RWPE1 (cell line): Measurements from ENCODE around the gene EXOC3L2.

ENCODE experiments used
- CTCF ChIA-PET: fragments of 350-600 bp; sonication (Branson Sonifier 250); formaldehyde crosslinking; extraction: SDS; loops from one replicate; lab custom pipeline; 2021; lab: Yijun Ruan, JAX
- POLR2A ChIA-PET: fragments of 400-600 bp; formaldehyde crosslinking; extraction: SDS; loops from one replicate; lab custom pipeline; 2020; ENCODE audit warnings: antibody characterized with exemption; ENCODE audit not compliant: low non-redundant PET; lab: Yijun Ruan, JAX
- DNase-seq: peaks from one replicate; pipeline ENCODE4 v3.0.0; 2012; ENCODE audit warnings: low spot score
- H3K27ac ChIP-seq: fragments of 450-650 bp; 2 replicates; pipeline ENCODE4 v1.5.1; 2017
- TF ChIP-seq, protein P1 (sequence below): fragments of 450-650 bp; conservative IDR thresholded peaks from 2 replicates; pipeline ENCODE4 v1.5.1; 2017; ENCODE audit warnings: low read depth, mild to moderate bottlenecking

EXOC3L2 gene

DNA sequence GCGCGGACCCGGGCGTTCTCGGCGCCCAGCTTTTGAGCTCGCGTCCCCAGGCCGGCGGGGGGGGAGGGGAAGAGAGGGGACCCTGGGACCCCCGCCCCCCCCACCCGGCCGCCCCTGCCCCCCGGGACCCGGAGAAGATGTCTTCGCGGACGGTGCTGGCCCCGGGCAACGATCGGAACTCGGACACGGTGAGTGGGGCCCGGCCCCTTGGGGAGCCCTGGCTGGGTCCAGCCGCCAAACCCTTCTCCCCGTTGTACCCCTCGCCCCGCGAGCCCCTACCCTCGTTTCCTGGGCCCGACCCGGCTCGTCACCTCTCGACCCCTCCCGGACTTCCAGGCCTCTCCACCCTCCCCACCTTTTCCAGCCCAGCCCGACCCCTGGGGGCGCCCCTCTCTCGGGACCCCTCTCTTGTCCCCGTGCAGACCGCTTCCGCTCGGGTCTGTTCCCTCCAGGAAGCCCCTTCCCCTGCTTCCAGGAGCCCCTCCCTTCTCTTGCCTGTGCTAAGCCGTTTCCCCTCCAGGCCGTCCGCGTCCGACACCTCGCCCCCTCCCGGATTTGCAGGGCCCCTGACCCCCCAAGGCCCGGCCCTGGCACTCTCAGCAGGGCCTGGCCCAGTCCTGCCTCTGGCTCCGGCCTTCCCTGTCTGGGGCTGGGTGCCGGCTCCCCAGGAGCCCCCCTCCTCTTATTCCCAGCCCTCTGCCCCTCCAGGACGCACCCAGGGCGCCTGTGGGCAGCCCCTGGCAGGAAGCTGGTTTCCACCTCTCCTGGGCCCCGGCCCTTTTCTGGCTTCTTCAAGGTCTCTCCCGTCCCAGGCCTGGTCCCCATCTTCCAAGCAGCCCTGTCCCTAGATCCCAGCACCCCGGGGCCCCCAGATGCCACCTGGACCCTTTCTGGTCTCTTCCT is 6.5 kb upstream of the EXOC3L2 start:
- peak overlapping the region; percentile 78 for H3K27ac ChIP-seq
- POLR2A ChIA-PET, result no interaction called here
- DNase-seq, result peak; percentile 40
- CTCF ChIA-PET, result interaction anchor here (0.6 to 0.9 kb wide), 4 partner anchors 18 to 285 kb away, joined by 3 to 4 read pairs (median 3); no protein-coding TSS in a partner anchor
- TF ChIP-seq, protein P1, sequence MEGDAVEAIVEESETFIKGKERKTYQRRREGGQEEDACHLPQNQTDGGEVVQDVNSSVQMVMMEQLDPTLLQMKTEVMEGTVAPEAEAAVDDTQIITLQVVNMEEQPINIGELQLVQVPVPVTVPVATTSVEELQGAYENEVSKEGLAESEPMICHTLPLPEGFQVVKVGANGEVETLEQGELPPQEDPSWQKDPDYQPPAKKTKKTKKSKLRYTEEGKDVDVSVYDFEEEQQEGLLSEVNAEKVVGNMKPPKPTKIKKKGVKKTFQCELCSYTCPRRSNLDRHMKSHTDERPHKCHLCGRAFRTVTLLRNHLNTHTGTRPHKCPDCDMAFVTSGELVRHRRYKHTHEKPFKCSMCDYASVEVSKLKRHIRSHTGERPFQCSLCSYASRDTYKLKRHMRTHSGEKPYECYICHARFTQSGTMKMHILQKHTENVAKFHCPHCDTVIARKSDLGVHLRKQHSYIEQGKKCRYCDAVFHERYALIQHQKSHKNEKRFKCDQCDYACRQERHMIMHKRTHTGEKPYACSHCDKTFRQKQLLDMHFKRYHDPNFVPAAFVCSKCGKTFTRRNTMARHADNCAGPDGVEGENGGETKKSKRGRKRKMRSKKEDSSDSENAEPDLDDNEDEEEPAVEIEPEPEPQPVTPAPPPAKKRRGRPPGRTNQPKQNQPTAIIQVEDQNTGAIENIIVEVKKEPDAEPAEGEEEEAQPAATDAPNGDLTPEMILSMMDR, result no peak

GRCh38 chr19:45250832-45251451 is 5.7 kb upstream of the EXOC3L2 start, which contains the start of gene MARK4:
Gene MARK4, plus strand, starts transcription at chr19:45251271. Its CDS starts 318 bp downstream, at chr19:45251589.
- TF ChIP-seq, protein P1, result no peak
- POLR2A ChIA-PET, result no interaction called here
- CTCF ChIA-PET, result interaction anchor here (0.6 to 0.9 kb wide), 3 partner anchors 19 to 284 kb away, joined by 3 to 4 read pairs (median 3); no protein-coding TSS in a partner anchor
- peak; percentile 89 for DNase-seq
- peak within 1 kb of the TSS; percentile 78 for H3K27ac ChIP-seq

DNA sequence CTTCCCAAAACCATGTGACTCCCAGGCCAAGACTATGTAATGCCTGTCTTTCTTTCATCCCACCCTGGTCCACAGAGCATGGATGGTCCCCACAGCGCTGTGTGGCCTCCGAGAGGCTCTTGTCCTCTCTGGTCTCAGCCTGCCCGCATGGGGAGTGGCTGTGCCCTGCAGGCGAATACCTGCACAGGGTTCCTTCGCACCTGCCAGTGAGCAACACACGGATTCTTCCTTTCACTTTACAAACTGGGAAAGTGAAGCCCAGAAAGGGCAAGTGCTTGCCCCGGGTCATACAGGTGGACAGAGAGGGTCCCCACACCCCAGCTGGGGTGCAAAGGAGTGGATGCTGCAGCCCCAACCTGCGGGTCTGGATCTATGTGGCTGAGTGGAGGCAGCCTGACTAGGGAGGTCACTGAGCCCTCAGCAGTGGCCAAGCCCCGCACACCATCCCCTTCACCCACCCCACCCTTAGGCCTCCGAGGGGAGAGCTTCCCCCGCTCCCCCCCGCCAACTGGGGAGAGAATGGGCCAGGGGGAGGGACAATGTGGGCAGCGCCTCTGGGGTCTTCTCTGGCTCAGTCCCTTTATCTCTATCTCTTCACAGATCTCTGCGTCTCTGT is 5.1 kb upstream of the EXOC3L2 start:
- H3K27ac ChIP-seq, result peak overlapping the region; percentile 78
- CTCF ChIA-PET, result interaction anchor here (0.7 kb wide), 1 partner anchor 50 kb away, joined by 4 read pairs; no protein-coding TSS in a partner anchor
- peak; percentile 36 for DNase-seq
- POLR2A ChIA-PET, result no interaction called here
- TF ChIP-seq, protein P1, result no peak

- no peak for DNase-seq
- CTCF ChIA-PET, result interaction anchor here (0.6 to 1.2 kb wide), 5 partner anchors 49 to 146 kb away, joined by 3 to 6 read pairs (median 3); no protein-coding TSS in a partner anchor
- POLR2A ChIA-PET, result interaction anchor here (0.5 kb wide), 1 partner anchor 103 kb away, joined by 8 read pairs; no protein-coding TSS in a partner anchor
- H3K27ac ChIP-seq, result 0 out of 2 replicates have a peak overlapping the region, but pooled peaks have one; percentile 20
- TF ChIP-seq, protein P1, result no peak
These were observed 4.2 kb upstream of the EXOC3L2 start for GRCh38 chr19:45249261-45250033.

DNA sequence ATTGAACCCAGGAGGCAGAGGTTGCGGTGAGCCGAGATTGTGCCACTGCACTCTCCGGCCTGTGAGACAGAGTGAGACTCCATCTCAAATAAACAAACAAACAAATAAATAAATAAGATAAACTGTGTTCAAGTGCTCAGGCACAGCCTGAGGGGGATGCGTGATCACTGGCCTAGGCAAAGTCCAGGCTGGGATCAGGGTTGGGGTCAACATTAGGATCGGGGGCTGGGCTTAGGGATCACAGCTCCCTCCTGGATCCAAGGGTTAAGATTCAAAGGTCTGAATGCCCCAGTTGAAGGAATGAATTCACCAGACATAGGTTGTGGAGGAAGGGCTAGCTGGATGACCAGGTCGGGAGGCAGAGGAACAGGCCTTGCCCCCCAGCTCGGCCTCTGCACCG is 1.9 kb upstream of the EXOC3L2 start:
- POLR2A ChIA-PET, result no interaction called here
- H3K27ac ChIP-seq, result no peak overlapping the region
- no peak for DNase-seq
- TF ChIP-seq, protein P1, result no peak
- CTCF ChIA-PET, result interaction anchor here (1.3 to 1.5 kb wide), 2 partner anchors 33 to 92 kb away, joined by 3 to 4 read pairs; no protein-coding TSS in a partner anchor
